ENCODE data around the gene SUOX.
A peak's percentile ranks its signal among the peaks of the same experiment; 100 is the strongest.
"Not testable (repeated sequence)": the region's sequence is repeated elsewhere in the genome, so short reads cannot be mapped to it uniquely, and the experiment has no call there.

Gene SUOX

DNA sequence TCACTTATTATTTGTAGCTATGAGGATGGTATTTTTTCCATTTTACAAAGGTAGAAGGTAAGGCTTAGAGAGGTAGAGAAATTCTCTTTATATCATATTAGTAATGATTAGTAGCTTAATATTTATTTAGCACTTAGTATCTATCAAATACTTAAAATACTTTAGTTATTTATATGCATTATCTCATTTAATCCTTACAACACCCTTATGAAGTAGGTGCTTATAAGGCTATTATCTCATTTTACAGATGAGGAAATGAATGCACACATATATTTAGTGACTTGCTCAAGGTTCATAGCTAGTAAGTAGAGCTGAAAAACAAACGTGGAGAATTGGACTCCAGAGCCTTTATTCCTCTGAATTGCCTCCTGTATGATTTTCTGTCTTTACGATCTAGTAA, 12.2 kb upstream of the SUOX start:
- DNase-seq = no peak

DNA sequence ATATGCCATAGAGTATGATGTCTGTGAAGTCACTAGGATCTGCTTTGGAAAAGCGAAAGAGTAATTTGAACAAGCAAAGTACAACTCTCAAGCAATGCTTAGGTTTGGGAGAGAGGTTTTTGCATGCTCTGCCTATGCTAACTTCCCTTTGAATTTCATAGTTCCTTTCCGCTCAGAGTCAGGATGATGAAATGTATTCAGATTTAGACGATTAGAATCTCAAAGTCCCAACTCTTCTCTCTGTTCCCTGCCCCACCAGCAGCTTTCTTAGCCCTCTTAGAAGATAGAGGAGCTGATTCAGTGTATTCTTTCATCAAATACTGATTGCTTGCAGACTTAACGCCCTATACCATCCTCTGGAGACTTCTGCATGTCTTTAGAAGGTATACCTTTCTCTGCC, 11.7 kb upstream of the SUOX start:
- DNase-seq = no peak

DNA sequence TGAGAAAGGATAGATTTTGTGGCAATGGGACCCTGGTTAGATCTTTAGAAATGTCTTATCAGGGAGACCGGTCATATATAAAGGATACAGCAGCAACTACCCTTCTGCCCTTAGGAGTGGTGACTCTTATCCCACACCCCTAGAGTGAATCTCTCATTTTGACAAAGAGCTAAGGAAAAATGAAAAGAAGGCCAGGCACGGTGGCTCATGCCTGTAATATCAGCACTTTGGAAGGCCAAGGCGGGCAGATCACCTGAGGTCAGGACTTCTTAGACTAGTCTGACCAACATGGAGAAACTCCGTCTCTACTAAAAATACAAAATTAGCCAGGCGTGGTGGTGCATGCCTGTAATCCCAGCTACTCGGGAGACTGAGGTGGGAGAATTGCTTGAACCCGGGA, 11.1 kb upstream of the SUOX start:
- DNase-seq = not testable (repeated sequence)

DNA sequence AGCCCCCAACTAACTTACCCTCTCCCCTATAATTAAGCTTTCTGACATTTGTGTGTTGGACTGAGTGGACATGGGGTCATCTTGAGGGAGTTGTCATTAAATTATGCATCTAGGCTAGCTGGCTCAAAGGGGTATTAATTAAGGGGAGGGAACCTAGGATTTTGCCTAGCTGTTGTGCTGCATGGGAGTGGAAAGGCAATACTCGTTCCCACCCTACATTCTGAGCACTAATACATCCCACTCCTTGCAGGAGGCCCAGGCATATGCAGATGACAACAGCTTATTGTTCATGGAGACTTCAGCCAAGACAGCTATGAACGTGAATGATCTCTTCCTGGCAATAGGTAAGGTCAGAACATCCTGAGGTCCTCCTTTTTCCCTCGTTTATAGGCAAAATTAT, 6.0 kb upstream of the SUOX start:
- no peak for DNase-seq

DNA sequence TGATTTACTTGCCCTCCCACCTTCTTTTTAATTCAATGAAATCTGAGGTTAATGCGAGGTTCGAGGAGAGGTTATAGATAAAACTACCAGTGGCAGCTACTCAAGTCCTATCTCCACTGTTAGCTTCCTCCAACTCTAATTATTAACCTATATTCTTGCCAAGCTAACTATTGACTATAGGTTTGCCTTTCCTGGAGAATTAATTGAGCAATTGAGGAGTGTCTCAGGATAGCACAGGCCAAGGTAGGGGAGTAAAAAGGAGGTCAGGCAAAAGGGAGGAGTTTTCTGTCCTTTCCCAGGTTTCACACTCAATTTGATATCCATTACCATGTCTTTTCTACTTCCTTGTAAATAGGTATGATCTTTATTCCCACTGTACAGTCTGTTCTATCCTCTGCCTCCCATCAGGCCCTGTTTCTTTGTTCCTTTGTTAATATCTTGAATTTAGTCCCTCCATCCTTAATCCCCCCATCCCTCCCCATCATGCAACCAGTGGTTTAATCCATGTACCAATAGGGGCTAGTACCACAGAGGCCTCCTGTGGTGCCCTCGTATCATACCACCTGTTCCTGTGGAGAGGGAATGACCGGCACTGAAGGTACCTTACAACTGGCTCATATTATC, 3.7 kb upstream of the SUOX start:
- DNase-seq = no peak

DNA sequence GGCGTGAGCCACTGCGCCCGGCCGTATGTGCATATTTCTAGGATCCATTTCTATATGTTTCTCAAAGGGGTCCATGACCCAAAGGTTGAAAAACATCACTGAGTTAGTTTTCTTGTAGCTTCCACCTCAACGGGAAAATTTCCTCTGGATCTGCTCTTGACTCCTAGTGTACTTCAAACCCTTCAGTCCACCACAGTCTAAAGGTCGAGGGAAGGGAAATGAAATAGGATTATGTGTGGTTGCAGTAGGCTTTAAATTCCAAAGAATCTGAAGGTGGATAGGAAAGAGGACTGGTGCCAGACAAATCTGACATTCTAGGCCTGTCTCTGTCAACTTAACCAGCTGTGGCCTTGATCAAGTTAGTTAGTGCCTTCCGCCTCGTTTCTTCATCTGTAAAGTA, 1.7 kb upstream of the SUOX start:
- DNase-seq = no peak

DNA sequence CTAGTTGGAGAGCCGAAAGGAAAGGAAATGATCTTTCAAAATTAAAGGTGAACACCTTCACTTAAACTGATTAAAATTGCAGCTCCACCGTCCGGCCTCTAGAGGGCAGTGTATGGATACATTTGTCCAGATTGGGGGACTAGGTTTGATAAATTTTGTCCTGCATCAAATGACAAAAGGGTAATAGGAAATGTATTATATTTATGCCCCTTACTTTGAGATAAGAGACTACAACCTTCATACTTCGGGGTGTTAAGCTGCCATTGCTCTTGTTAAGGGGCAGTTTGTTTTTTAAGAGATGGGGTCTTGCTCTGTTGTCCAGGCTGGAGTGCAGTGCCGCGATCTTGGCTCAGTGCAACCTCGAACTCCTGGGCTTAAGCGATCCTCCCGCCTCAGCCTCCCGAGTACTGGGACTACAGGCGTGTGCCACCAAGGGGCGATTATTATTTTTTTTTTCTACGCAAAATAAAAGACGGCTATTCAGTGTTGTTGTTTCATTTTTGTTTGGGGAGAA, 818 bp upstream of the SUOX start:
- peak; percentile 79 for DNase-seq

DNA sequence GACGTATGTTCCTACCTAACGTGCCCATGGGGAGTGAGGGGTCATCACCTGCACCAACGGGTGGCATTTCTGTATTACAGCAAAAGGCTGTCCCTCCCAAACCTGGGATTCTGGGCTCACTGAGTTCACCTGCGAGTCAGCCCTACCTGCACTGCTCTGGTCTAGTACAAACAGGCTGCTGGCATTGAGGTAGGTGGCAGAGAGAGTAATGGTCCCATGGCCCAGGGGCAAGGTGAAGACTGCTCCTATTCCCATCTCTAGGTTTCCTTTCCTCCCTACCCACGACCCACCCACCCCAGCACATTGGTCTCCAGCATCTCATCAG, 421 bp downstream of the SUOX start:
- no peak for DNase-seq

DNA sequence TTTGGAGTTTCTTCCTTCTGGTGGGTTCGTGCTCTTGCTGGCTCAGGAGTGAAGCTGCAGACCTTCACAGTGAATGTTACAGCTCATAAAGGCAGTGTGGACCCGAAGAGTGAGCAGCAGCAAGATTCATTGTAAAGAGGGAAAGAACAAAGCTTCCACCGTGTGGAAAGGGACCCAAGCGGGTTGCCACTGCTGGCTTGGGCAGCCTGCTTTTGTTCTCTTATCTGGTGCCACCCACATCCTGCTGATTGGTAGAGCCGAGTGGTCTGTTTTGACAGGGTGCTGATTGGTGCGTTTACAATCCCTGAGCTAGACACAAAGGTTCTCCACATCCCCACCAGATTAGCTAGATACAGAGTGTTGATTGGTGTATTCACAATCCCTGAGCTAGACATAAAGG, 2.4 kb downstream of the SUOX start:
- DNase-seq = not testable (repeated sequence)

DNA sequence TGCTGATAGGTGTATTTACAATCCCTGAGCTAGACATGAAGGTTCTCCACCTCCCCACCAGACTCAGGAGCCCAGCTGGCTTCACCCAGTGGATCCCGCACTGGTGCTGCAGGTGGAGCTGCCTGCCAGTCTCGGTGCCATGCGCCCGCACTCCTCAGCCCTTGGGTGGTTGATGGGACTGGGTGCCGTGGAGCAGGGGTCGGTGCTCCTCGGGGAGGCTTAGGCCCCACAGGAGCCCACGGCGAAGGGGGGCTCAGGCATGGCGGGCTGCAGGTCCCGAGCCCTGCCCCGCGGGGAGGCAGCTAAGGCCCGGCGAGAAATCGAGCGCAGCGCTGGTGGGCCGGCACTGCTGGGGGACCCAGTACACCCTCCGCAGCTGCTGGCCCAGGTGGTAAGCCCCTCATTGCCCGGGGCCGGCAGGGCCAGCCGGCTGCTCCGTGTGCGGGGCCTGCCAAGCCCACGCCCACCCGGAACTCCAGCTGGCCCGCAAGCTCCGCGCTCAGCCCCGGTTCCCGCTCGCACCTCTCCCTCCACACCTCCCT, 3.0 kb downstream of the SUOX start:
- DNase-seq = not testable (repeated sequence)

DNA sequence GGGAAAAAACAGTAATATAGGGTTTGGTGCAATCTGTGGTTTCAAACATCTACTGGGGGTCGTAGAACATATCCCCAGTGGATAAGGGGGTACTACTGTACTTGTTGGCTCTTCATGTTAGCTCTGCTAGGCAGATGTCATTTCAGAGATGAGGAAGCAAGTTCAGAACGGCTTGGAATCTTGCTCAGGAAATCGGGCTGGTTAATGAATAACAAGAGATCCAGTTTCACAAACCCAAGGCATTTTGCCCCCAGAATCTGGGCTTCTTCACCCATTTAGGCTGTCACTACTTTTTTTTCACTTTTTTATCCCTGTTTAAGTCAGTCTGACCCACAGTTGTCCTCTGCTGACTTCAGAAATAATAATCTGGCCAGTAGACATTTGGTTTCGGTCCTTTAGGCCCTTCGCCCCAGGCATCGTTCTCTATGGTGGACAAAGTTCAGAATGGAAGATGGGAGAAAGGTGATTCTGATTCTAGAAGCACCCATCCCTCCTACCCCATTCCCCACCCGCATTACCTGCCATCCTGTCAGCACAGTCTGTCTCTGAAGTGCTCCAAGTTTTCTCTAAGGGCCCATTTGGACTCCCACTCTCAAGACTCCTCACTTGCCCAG, 4.5 kb downstream of the SUOX start:
- DNase-seq = no peak

DNA sequence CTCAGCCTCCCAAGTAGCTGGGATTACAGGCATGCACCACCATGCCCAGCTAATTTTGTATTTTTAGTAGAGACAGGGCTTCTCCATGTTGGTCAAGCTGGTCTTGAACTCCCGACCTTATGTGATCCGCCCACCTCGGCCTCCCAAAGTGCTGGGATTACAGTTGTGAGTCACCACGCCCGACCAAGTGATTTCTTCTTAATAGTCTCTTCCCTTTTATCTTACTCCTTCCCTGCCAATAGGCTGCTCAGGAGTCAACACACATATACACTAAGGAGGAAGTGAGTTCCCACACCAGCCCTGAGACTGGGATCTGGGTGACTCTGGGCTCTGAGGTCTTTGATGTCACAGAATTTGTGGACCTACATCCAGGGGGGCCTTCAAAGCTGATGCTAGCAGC, 6.3 kb downstream of the SUOX start:
- not testable (repeated sequence) for DNase-seq

DNA sequence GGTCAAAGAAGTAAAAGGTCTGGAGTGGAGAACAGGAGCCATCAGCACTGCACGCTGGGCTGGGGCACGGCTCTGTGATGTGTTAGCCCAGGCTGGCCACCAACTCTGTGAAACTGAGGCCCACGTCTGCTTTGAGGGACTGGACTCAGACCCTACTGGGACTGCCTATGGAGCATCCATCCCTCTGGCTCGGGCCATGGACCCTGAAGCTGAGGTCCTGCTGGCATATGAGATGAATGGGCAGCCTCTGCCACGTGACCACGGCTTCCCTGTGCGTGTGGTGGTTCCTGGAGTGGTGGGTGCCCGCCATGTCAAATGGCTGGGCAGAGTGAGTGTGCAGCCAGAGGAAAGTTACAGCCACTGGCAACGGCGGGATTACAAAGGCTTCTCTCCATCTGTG, 7.1 kb downstream of the SUOX start:
- DNase-seq = no peak

DNA sequence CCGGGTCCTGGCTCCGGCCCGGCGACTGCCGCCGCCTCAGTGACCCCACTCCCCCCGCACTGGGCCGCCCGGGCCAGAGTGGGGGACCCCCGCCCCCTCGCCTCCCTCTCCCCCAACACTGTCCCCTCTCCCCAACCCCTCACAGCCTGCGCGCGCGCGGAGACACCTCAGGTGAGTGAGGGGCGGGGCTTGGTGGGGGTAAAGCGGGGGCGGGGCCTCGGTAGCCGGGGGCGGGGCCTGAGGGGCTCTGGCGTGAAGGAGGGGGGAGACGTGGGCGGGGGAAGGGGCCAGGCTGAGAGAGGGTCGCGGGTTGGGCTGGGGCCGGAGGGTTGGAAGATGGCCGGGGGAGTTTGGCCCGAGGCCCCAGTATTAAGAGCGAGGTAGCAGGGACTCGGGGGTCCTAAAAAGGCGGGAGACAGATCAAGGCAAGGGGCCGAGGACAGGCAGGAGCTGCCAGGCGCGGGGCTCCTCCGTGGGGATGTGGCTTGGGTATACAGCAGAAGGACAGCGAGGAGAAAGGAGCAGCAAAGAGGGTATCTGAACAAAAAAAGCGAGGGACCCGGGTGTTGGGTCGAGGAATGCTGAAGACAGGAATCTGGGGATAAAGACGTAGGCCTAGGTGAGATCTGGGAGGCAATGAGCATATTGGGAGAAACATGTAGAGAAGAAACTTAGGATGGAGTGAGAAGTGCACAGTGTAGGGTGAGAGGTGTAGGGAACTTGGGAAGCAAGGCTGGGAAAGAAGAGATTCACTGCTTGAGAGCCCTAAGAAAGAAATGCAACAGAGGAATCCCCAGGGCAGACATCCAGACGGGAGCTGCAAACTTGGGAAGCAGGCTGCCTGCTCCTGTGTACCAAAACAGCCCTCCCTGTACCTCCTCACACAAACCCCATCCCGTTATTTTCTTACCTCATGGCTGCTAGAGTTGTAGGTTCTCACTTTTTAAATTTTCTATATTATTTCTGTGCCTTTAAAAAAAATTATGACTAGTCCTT, 10.8 kb downstream of the SUOX start:
- peak; percentile 36 for DNase-seq

DNA sequence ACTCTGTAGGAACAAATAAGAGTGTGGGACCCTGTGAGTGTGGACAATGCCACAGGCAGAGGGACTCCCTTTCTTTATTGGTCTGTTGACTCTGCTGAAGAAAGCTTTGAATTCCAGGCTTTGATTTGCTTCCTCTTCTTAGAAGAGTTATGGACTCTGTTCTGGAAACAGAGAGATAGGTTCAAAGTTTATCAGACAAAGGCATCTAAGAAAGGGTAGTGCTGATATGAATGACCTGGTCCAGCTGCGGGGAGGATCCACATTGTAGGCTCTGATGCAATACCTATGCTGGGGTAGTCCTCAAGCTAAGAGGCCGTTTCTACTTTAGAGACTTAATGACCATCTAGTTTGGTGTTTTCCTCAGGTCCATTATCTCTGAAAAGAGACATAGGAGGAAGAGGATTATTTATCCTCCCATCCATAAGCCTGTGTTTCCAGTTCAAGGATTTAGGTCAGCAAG, 13.1 kb downstream of the SUOX start:
- DNase-seq = no peak

DNA sequence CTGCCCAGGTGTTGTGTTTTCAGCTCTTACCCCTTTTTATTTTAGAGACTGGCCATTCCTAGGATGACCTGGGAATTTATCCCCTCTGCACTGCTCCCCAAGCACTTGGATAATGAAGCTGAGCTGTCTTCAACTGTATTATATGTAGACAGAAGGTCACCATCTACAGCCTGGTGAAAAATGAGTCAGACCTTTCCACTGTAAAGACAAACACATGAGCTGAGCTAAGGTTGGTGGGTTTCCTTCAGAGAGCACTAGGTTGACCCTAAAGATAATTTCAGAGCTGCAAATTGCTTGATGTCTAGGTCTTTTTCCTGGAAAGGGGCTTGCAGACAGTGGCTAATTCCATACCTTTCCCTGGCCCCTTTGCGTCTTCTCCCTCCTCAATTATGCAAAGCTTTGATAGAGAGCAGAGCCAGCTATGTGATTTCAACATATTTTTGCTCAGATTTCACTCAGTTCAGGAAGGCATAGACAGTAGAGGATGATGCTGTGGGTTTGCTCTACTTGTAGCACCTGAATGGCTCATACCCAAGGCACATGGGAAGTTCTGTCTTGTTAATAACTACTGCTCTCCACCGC, 14.5 kb downstream of the SUOX start:
- DNase-seq = no peak

DNA sequence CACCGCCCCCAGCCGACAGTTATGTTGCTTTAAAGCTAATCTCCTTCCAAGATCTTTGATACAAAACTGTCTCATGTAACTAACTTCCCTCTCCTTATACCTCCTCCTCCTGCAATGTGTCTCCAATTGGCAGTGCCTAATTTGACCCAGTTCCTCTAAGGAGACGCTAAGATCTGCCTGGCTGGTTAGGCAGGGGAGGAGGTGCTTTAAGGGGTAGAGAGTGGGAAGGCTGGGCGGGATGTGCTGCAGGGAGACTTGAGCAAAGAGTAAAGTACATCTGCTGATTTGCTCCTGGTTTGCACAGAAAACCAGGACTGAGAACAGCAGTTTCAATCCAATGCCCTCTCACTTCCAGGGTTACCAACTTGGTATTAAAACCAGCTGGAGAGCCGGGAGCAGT, 16.4 kb downstream of the SUOX start:
- no peak for DNase-seq

DNA sequence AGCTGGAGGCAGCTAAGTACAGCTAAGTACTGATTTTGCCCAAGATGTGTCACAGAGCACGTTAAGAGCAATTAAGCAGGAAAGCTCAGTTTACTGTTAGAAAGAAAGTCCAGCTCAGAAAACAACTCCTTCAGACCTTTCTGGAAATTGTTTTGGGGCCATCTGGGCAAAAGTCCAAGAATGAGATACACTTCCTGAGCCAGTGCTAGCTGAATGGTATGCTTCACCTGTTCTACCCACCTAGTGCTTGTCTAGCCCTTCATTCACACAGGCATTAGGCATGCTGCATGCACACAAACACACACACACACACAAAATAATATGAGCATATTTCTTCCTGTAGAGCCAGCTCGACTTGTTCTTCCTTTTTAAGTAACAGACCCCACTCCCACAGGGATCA, 17.1 kb downstream of the SUOX start:
- peak; percentile 39 for DNase-seq

DNA sequence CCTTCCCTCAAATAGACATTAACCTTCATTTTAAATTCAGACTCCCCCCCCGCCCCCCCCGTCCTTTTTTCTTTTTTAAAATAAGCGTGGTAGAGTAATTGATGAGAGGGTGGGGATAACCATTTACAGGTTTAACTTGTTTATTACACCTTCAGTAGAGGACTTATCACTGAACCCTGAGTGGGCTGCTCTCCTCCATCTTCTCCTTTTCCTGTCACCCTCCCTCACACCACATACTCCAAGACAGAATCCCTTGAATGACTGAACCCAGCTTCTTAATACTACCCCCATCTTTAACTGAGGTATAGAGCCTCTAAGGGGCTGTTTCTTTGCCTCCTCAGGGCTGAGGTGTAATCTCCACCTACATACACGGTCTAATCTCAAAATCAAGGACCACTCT, 20.1 kb downstream of the SUOX start:
- DNase-seq = no peak

DNA sequence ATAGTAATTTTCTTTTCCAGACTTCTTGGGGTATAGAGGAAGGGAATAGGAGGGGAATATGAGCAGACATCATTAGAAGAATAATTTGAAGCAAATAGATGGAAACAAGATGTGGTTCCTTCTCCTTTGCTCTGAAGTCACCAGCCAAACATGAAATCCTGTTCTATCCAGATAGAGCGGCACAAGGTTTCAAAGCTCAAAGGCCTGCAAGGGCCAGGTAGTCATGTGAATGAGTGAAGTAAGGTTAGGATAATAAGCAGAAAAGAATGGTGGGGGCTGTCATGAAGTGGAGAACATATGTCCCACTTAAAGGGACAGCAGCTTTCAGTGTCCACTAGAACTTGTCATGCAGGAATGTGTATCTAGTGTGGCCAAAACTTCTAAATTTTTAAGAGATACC, 21.3 kb downstream of the SUOX start:
- no peak for DNase-seq

DNA sequence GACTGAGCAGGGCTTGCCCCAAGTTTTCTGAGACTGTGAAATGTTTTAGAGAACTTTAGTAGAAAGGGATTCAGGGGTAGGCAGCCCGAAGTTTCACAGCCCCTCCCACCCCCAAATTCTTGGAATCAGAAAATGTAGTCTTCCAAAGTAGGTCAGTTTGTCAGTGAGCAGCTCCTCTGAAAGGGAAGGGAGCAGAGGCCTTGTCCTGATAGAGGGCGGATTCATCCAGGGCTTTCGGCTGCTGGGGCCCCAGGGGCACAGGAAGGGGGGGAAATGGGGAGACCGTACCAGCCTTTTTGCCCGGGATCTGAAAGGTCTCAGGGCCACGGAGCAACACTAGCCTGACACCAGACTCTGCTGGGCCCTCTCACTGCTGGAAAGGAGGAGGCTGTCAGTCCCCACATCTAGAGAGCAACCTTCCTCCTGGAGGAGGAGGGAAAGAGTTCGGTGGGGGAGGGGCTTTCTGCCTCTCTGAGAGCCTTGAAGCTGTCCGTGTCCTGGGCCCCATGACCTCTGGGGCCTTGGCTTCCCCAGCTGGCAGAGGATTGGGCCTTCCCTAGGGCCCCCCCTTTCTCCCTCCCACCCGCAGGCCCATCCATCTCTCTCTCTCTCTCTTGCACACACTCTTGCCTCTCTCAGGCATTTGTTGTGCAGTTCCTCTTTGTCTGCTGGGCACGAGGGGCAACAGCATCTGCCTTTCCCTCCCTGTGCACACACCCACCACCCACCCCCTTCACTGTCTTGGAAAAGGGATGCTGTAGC, 23.5 kb downstream of the SUOX start, which contains the start of gene IKZF4:
Gene IKZF4, plus strand, starts transcription at position 621 of the 762 bp plus-strand sequence. CDS start 451 bp downstream, outside the sequence.
- DNase-seq = no peak

DNA sequence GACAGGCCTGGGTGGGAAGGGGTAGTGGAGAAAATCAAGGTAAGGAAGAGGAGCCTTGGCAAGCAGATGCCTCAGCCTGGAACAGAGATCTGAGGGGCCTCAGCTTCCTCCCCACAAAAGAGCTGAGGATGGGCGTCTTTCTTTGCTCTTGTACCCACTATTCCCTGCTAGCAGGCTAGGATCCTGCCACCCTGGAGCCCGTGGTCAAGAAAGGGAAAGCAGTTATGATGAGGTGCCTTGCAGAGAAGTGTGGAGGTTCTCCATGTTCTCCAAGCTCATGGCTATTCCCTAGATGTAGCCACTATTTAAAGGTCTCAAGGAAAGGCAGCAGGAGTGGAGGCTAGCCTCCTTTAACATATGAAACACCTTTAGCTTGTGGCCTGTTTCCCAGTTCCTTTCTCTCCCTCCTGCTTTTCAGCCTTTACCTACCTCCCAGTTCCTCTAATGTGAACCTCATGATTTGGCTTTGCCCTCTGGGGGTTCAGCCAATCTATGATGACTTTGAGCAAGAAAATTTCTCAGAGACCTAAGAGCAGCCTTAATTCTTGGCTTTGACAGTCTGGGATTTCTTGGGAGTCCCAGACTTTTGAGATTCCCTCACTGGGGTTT, 24.9 kb downstream of the SUOX start:
- no peak for DNase-seq
